ENCODE measurements around the gene PALMD.

Gene PALMD

DNA sequence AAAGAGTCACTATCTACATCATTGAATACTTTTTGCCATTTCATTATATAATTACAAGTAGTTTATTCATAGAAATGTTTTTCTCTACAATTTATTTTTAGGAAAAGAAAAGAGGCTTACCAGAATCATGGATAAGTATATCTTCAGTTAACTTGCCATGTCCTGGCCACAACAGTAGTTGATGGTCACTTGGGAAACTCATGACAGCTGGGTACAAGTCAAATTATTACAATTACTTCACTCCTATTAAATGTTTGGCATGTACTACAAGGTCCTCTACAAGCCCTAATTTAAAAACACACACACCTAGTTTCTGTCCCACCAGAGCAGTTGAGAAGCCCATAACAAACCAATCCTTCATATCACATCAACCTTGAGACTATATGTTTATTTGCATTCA lies 29.4 kb downstream of the PALMD start:
- no peak overlapping the region for H3K4me3 ChIP-seq (ENCODE audit: low read length)
- DNase-seq (ENCODE audit: low read depth) = no peak
- TF ChIP-seq, protein P1, sequence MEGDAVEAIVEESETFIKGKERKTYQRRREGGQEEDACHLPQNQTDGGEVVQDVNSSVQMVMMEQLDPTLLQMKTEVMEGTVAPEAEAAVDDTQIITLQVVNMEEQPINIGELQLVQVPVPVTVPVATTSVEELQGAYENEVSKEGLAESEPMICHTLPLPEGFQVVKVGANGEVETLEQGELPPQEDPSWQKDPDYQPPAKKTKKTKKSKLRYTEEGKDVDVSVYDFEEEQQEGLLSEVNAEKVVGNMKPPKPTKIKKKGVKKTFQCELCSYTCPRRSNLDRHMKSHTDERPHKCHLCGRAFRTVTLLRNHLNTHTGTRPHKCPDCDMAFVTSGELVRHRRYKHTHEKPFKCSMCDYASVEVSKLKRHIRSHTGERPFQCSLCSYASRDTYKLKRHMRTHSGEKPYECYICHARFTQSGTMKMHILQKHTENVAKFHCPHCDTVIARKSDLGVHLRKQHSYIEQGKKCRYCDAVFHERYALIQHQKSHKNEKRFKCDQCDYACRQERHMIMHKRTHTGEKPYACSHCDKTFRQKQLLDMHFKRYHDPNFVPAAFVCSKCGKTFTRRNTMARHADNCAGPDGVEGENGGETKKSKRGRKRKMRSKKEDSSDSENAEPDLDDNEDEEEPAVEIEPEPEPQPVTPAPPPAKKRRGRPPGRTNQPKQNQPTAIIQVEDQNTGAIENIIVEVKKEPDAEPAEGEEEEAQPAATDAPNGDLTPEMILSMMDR (conservative IDR thresholded peaks at IDR 0.05; ENCODE audit: low read length) = no peak

GRCh38 chr1:99675994-99676393 lies 30.1 kb downstream of the PALMD start:
- H3K4me3 ChIP-seq (ENCODE audit: low read length) = no peak overlapping the region
- TF ChIP-seq, protein P1 (conservative IDR thresholded peaks at IDR 0.05; ENCODE audit: low read length) = no peak
- no peak for DNase-seq (ENCODE audit: low read depth)

DNA sequence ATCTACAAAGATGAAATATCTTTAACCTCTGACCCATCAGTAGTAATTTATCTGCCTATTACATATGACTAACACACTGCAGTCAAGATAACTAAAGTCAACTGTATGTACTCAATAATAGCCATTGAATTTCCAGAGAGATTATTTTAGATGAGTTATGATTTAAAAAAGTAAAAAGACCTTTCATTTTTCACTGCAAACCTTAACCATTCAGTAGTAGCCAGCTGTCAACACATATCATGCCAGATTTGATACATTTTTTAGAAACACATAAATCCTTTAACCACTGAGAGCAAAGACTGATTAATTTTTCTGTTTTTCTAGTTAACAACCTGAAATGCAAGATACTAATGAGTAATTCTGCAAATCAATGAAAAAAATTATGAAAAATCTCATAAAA lies 31.0 kb downstream of the PALMD start:
- DNase-seq (ENCODE audit: low read depth) = no peak
- TF ChIP-seq, protein P1 (conservative IDR thresholded peaks at IDR 0.05; ENCODE audit: low read length) = no peak
- no peak overlapping the region for H3K4me3 ChIP-seq (ENCODE audit: low read length)

DNA sequence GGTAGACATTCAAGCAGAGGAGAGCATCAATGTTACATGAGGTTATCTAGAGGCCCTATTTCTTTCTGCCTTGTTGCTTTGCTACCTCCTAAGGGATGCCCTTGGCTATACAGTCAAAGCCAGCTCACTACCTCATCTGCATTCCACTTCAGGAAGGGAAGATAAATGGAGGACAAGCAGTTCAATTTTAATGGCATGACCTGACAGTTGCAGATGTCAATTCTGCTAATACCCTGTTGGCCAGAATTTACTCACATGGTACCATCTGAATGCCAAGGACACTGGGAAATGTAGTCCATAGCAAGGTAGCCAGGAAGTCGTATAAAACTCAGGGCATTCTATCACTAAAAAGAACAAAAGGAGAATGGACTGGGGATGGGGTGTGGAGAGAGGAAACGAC lies 31.5 kb downstream of the PALMD start:
- DNase-seq (ENCODE audit: low read depth) = no peak
- no peak overlapping the region for H3K4me3 ChIP-seq (ENCODE audit: low read length)
- TF ChIP-seq, protein P1 (conservative IDR thresholded peaks at IDR 0.05; ENCODE audit: low read length) = no peak

- TF ChIP-seq, protein P1 (conservative IDR thresholded peaks at IDR 0.05; ENCODE audit: low read length) = no peak
- no peak overlapping the region for H3K4me3 ChIP-seq (ENCODE audit: low read length)
- no peak for DNase-seq (ENCODE audit: low read depth)
These were observed 34.4 kb downstream of the PALMD start for GRCh38 chr1:99680270-99680669.

DNA sequence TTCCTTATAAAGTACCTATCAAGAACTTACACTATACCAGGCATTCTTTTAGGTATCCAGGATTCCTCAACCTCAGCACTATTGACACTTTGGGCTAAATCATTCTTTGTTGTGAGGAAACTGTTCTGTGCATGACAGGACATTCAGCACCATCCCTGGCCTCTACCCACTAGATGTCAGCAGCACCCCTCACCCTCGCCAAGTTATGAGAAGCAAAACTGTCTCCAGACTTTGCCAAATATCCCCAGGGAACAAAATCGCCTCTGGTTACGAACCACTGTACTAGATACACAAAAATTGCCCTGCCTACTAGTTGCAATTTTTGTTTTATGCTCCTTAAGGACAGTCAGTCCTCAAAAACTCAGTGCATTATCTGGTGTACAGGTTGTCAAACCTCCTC lies 35.7 kb downstream of the PALMD start:
- no peak for DNase-seq (ENCODE audit: low read depth)
- H3K4me3 ChIP-seq (ENCODE audit: low read length) = no peak overlapping the region
- TF ChIP-seq, protein P1 (conservative IDR thresholded peaks at IDR 0.05; ENCODE audit: low read length) = no peak

DNA sequence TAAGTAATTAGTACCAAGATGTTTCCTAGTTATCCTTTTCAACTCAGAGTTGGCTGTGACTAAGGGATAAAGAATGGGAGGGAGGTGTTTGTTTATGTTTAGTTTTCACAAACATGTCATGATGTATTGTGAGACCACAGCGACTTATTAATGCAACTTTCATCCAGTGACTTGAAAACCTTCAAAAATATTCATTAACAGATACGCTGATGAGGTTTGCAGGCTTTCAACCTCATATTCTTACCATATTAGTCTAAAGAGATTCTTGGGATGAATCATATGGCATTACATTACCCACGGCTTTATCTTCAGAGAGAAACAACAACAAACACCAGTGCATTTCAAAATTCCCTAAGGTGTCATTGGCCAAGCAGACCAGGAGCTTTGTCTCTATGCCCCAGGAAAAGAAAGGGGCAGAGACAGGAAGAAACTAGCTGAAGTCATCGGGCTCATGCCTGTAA lies 36.4 kb downstream of the PALMD start:
- DNase-seq (ENCODE audit: low read depth) = peak; percentile 62
- TF ChIP-seq, protein P1 (conservative IDR thresholded peaks at IDR 0.05; ENCODE audit: low read length) = no peak
- H3K4me3 ChIP-seq (ENCODE audit: low read length) = no peak overlapping the region

Data from AG10803 (cell line).